ENCODE results near the gene RANBP10.
"Not testable (repeated sequence)": the region's sequence is repeated elsewhere in the genome, so short reads cannot be mapped to it uniquely, and the experiment has no call there.

Gene RANBP10

DNA sequence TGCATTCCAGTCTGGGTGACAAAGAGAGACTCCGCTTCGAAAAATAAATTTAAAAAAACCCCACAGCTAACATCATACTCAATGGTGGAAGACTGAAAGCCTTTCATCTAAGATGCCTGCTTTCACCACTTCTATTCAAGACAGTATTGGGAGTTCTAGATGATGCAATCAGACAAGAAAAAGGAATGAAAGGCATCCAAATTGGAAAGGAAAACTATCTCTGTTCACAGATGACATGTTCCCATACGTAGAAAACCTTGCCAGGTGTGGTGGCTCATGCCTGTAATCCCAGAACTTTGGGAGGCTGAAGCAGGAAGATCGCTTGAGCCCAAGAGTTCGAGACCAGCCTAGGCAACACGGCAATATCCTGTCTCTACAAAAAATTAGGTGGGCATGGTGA is 31.1 kb downstream of the RANBP10 start:
- DNase-seq = no peak

DNA sequence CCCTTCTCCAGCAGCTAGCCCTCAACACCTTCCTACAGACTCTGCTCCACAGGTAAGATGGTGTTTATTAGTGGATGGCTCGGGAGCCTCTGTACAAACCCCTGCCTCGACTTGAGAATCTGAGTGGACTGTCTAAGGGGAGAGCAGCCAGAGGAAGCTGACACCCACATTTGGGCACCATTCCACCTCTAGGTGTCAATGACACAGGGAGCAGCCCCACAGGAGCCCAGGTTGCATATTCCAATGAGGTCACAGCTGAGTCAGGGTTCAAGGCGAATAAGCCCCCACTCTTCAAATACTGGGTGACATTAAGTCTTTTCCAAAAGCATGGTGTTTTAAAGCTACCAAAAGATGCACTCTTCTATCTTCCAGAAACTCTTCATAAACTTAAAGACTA is 31.9 kb downstream of the RANBP10 start:
- DNase-seq = no peak

DNA sequence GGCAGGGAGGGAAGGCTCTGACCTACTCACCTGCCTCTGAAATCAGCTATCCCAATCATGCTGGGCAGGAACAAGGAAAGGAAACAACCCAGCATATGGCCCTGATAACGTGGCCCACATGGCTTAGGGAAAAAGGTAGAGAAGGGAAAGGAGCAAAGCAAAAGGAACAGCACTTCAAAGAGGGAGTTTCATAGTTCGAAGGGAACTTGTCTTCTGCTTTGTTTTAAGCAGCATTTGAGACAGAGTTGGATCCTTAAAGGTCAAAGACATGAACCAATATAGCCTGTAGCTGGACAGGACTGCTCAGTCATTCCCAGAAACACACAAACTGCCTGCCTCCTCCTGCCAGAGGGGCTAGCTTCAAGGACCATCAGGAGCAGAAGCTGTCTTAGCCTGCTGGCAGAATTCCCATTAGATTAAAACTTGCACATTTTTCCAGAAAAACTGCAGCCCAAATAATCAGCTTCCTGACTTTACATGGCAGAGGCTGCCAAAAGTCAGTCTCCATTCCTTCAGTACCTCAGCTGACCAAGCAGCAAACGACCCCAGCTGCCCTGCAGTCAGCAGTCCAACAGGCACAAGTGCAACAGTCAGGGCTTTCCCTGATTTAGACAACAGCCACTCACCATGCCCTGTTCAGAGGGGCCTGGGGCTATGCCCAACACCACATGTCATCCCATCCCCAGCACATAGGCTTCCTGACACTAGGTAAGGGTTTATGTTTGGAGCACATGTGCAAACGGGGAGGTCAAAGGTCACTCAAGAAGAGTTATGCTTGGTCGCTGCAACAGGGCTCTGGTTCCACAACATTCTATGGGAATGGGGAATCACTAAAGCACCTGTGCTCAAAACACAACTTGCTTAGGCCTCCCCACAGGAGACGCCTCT is 32.5 kb downstream of the RANBP10 start:
- DNase-seq = no peak

DNA sequence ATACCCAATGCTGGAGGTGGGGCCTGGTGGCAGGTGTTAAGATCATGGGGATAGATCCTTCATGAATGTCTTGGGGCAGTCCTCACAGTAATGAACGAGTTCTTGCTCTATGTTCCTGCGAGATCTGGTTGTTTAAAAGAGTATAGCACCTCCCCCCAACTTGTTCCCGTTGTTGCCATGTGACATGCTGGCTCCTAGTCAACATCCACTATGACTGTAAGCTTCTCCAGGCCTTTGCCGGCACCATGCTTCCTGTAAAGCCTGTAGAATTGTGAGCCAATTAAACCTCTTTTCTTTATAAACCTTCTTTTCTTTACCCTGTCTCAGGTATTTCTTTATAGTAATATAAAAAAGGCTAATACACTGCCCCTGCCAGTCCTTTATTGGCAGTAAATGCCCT is 33.3 kb downstream of the RANBP10 start:
- DNase-seq = no peak

DNA sequence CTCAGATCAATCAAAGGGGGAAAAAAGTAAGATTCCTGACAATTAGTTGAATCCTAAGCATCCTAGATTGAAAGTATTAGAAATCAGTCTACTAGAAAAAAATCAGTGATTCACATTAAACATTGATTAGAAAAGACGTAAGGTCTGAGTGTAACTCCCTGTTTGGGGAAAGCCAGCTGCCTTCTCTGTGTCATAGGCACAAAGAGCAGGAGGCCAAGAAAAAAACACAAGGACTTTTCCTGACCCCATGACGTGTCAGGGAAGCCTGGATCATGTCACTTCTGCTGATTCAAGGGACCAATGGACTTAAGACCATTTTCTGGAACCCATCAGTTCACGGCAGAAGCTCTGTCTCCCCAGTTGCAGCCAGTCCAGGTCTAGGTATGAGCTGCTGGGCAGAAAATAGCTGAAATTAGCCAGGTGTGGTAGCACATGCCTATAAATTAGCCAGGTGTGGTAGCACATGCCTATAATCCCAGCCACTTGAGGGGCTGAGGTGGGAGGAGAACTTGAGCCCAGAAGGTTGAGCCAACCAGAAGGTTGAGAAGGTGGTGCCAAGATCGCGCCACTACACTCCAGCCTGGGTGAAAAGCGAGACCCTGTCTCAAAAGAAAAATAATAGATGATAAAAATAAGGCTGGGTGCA is 35.9 kb downstream of the RANBP10 start:
- DNase-seq = no peak

DNA sequence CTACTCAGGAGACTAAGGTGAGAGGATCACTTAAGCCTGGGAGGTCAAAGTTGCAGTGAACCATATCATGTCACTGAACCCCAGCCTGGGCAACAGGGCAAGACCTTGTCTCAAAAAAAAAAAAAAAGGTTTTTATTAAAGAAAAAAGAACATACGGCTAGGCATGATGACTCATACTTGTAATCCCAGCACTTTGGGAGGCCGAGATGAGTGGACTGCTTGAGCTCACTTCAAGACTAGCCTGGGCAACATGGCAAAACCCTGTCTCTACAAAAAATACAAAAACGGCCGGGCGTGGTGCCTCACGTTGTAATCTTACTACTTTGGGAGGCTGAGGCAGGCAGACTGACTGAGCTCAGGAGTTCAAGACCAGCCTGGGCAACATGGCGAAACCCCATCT is 38.4 kb downstream of the RANBP10 start:
- DNase-seq = no peak

DNA sequence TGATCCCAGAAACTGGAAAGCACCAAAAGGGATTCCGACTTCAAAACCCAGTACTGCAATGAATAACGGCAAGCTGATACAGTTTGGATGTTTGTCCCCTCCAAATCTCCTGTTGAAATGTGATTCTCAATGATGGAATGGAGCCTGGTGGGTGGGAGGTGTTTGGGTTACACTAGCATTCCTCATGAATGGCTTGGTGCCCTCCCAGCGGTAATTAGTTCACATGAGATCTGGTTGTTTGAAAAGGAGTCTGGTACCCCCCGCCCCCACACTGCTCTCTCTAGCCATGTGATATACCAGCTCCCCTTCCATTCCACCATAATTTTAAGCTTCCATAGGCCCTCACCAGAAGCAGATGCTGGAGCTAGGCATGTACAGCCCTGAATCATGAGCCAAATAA is 40.1 kb downstream of the RANBP10 start:
- DNase-seq = no peak

DNA sequence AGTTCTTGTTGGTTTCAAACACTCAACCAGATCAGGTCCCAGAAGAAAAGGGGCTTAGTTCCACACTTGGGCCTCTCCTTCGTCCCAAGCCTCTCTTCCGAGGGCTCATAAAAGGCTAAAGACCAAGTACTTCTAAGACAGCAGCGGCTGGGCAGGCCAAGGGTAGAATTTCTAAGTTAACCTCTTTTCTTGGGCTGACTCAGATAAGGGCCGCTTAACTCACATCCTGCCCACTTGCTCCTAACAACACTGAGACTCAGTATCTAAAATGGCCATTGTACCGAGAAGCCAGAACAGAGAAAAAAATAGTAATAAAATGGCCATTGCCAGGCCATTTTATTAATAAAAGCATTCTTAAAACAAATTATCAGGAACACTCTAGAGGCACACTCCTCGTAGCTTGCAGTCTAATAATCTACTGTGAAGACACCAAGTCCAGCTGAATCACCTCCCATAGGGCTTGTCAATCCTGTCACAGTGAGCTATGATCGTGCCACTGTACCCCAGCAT is 42.1 kb downstream of the RANBP10 start:
- no peak for DNase-seq

DNA sequence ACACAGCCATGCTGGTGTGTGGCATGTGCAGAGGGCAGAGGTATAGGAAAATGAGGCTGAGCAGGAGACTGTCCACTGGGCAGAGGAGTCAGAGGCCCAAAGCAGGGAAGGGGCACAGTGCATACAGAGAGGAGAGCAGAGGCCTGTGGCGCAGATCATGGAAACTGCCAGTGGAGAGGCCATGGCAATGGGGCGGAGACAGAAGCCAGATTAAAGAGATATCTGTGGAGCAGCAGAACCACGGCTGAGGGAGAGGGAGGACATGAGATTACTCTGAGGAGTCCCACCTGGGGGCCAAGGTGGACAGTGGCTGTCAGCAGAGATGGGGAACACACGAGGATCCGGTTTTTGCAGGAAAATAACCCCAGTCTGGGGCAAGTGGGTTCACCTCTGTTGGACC is 43.3 kb downstream of the RANBP10 start:
- DNase-seq = no peak

DNA sequence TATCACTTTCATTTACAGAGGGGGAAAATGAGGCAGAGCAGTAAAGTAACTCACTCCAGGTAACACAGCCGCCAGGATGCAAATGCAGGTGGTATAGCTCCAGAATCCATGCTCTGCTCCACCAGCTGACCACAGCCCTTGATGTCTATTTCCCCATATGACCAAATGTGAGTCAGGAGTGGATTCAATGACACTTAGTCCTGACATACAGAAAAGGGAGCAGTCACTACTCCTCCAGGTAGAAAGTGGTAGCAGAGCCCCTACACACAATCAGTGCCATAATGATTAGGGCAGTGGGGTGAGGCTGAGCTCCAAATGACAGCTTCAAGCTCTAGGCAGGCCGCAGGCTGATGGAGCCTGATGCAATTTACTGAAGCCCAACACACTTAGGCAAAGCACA is 44.0 kb downstream of the RANBP10 start:
- no peak for DNase-seq

DNA sequence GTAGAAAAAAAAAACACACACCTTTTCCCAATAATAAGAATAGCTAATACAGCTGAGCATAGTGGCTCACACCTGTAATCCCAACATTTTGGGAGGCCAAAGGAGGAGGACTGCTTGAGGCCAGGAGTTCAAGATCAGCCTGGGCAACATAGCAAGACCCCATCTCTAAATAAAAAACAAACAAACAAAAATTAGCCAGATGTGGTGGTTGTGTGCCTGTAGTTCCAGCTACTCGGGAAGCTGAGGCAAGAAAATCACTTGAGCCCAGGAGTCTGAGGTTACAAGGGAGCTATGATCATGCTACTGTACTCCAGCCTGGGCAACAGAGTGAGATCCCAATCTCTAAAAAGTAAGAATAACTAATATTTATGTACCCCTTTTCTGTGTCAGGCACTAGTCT is 44.4 kb downstream of the RANBP10 start:
- no peak for DNase-seq

DNA sequence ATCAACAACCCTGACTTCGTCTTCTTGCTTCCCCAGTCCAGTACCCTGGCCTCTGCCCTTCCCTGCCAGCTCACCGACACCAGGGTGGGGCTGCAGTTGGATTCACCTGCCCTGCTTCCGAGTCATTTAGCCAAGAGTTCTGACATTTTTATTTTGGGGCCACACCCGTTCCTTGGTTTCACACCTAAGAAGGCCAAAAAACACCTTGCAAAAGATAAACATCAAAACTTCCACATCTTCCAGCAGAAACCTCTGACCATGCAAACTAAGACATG is 45.5 kb downstream of the RANBP10 start:
- DNase-seq = no peak

DNA sequence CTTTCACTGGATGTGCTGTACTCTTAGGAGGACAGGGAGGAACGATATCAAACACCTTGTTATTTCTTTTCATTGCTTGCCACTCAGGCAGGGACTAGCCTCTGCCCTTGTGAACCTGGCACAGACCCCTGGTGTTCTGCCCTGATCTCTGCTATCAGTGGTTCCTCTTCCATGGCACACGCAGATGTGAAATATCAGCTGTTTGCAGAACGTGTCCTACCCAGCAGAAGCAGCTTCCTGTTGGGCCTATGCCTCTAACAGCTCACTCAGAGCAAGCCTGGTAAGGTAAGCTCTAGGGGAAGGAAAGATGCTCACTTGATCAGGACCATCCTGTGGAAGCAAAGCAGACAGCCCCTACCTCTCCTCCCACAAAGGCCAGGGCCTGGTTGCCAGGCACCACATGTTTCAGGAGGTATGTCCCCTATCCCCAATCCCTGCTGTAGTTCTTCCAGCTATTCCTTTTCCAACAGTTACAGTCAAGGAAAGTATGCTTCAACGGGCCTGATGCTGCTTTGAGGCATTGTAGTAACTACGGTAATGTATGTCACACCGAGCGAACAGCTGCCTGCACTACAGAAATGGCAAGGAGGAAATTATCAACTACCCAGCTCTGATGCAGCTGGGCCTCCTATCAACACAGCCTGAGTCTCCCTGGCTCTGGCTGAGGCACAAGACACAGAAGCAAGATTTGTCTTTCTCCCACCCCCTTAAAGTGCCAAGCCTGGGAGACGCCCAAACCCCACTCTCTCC is 46.0 kb downstream of the RANBP10 start:
- no peak for DNase-seq

DNA sequence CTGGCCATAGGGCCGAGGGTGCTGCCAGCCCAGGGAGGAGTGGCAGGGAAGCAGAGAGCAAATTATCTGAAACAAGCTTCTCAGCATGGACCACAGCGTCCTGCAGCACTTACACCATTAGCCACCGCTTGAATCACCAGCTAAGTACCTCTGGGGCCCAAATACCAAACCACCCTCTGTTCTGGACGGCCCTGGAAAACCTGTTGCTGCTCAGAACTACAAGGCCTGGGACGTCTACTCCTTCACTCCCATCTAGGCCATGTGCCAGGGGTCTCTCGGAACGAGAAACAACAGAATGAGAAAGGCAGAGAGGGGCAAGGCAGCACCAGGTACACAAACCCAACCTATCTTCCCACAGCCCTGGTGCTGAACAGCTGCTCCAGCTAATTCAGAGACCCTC is 47.4 kb downstream of the RANBP10 start:
- no peak for DNase-seq

DNA sequence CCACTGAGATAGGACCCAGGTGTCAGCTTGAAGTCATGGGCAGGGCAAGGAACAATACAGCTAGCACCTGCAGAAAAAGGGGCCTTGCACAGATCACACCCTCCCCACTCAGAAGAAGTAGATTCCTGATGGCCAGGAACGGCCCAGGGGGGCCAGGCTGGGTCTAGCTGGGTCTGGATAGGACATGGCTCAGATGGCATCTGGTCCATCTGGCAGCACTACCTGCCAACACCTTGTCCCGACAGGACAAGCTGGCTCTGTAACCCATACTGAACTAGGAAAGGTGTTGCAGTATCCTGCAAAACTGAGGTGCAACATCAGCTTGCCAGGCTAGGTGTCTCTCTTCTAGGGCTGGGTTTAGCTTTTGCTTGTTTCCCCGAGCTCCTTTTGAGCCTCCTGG is 48.4 kb downstream of the RANBP10 start:
- DNase-seq = no peak

DNA sequence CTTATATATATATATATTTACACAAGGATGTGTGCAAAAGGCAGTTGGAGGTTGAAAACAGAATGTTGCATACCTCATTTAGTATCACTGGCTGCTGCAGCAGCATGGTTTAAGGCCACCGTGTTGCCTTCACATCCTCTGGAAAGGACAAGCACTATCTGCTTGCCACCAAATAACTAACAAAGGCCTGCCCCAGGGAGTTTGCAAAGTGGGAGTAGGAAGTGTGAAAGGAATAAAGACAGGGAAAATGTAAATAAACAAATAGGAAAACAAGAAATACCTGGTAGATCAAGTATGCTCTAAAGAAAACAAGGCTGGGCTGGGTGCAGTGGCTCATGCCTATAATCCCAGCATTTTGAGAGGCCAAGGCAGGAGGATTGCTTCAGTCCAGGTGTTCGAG is 53.7 kb downstream of the RANBP10 start:
- DNase-seq = no peak

DNA sequence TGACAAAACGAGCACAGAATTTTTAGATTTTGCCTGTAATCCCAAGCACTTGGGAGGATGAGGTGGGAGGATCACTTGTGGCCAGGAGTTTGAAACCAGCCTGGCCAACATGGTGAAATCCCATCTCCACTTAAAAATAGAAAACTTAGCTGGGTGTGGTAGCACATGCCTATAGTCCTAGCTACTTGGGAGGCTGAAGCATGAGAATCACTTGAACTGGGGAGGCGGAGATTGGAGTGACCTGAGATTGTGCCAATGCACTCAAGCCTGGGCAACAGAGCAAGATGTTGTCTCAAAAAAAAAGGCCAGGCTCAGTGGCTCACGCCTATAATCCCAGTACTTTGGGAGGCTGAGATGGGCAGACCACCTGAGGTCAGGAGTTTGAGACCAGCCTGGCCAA is 55.0 kb downstream of the RANBP10 start:
- DNase-seq = not testable (repeated sequence)

DNA sequence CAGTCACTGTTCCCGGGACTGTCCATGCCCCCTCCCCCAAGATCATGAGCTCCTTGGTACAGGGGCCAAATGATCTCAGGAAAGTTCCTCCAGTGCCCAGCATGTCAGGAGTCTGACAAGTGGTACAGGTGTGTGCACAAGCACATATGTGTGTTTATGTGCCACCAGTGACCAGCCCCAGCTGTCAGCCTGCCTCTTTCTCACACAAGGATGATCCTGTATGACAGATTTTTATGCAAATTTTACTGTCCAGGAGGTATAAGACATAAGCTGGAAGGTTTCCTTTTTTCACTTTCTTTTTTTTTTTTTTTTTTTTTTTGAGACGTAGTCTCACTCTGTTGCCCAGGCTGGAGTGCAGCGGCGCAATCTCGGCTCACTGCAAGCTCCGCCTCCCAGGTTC is 55.9 kb downstream of the RANBP10 start:
- DNase-seq = no peak

DNA sequence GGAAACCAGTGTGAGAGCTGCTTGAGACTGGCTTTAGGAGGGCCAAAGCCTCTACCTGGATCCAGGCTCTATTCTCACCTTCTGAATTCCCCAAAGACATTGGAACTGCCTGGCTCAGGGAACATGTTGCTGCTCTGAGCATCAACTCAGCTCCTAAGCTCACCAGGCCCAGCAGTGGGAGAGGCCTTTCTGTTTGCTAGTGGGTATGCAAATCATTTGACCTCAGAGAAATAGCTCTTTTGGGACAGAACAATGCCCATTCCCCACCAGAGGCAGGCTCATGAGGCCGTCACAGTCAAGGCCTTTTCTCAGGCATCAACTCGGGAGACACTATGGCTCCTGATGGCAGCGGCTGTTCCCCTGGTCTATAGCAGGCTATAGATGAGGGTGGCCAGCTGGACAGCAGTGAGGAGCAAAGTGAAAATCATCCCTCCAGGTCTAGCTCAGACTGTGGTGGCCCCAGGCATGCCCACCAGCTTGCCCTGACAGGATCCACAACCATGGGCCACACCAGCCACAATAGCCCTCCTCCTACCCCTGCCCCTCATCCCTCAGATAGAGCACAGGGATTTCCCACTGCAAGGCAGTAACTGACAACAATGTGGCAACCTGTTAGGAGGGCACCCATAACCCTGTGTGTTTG is 56.8 kb downstream of the RANBP10 start:
- DNase-seq = no peak

DNA sequence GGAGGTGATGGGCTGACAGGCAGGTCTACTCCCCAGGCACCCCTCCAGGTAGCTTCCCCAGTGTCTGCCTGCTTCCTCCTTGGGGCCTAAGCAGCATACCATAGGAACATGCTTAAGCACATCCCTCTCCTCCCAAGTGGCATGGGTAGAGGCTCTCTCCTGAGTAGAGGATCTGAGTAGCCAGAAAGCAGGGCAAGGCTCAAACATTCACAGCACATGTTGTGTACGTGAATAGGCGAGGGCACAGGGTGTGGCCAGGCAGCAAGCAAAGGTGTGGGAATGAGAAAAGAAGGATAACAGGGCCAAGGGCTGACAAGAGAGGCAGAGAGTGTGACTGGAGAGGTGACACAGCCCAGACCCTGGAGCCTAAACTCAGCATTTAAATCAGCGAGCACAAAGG is 57.5 kb downstream of the RANBP10 start:
- DNase-seq = no peak

DNA sequence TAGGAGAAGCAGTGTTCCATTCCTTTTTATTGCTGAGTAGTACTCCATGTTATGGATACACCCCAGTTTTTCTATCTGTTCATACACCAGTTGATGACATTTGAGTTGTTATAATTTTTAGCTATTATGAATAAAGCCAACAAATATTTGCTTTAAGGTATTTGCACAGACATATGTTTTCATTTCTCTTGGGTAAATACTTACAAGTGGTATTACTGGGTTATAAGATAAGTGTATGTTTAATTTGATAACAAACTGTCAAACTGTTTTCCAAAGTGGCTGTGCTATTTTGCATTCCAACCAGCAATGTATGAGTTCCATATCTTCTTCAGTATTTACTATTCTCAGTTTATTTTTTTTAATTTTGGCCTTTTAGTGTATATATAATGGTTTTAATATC is 59.5 kb downstream of the RANBP10 start:
- DNase-seq = no peak

DNA sequence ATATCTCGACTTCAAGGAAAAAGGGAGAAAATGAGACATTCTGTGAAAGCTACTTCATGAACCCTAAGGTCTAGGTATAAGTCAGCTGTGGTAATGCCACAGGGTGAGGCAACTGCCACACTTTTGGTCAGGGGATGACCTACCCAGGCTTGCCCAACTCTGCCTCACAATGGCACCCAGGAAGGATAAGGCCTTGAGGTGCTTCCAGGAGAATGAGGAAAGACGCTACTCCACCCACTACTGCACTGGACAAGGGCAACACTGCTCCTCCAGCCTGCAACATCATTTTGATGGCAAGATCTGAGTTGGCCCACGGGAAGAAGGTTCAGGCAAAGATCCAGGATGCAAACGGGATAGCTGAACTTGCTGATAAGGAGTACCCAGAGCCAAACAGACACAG is 65.2 kb downstream of the RANBP10 start:
- DNase-seq = no peak

DNA sequence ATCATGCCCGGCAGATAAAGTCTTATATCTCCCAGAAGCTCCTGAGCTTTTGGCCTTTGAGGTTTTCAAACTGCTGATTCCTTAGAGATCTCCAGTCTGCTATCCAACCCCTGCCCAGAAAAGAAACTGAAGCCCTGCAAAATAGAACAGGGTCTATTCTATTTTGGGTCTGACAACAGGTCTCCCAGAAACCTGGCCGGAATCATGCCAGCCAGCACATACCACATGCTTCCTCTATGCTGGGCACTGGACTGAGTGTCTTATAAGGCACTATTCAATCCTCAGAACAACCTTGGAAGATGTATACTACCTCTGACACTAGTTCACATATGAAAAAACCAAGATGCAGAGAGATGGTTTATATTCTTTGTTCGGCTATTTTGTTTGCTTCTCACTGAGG is 66.0 kb downstream of the RANBP10 start:
- no peak for DNase-seq

DNA sequence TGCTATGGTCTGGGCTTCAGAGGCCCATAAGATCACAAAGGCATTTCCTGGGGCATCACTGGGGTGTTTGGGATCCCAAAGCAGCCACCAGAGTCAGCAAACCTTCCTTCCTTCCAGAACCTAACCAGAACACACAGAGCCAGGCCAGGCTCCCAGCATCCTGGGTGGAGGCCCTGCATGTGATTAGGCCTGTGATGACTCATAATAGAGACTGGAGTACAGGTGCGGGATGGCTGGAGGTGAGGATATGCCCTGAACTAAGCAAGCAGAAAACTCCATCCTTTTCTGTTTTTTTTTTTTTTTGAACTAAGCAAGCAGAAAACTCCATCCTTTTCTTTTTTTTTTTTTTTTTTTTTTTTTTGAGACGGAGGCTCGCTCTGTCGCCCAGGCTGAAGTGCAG is 69.5 kb downstream of the RANBP10 start:
- DNase-seq = no peak

Data from NCI-H82 (cell line).